NCI-H2227 treated with DMSO at 0.1 percent for 48 hours (cell line): Measurements from ENCODE around the gene TRAF4.

Experiments
- DNase-seq: peaks from one replicate; lab custom pipeline; 2025; lab: John Stamatoyannopoulos, UW

The TRAF4 gene

DNA sequence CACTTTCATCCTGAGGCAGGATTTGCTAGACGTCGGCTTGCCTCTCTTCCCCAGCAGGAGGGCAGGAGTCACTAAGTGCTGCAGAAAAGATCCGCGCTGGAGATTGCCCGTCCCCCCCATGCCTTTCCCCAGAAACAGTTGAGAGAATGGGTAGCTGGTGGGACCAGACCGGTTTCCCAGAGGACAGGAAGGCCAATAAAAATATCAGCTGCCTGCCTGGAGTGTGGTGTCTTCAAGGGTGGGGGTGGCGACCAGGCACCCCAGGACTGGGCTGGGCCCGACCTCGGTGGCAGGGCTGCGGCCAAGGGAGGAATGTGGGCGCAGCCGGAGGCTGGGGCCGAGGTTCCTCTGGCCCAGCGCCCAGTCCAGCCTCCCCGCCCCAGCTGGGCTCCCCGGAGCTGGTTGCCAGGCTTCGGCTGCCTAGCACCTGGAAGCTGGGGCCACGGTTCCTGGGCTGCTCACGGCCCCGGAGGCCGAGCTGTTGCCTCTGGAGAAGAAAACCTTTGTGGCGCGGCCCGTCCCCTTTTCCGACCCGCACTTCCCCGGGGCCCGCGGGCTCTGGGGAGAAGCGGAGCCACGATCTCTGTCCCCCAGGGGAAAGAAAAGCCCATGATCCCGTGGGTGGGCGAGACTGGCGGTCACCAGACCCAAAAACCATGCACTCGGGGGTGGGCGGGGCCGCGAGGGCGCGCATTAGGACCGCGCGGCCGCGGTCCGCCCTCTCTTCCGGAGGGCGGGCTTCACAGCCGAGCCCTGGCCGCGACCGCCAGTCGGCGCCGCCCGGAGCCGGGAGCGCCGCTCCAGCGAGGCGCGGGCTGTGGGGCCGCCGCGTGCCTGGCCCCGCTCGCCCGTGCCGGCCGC is at the start of gene TRAF4:
TRAF4 (plus strand) TSS at position 769 of the 861 bp plus-strand sequence. CDS start 102 bp downstream, outside the sequence.
- peak; percentile 79 for DNase-seq

DNA sequence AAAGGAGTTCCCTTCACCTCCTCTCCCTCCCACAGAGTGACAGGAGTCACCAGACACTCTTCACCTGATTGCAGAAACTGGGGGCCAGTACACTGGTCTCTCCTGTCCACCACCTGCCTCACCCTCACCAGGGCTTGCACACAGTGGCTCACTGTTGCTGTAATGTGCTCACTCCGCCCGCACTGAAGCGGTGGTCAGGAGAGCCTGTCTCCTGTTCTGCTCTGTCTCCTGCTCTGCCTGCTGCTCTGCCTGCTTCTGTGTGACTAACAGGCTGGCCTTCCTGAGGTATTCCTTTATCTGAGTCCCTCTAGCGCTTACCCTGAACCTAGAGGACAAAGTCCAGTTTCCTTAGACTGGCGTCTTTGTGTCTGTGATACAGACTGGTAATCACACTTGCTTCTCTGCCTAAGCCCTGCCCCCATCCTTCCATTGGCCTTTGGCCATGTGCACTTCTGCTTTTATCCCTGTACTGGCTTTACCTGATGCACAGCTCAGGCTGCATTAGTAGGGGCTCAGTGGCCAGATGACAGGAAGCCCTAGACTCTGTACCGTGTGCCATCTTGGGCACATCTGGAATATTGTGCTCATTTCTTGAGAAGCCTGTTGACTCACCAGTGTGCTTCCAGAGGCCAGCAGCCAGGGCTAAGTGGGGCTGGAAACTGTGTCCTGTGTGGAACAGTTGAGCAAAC is 45.4 kb upstream of the TRAF4 start:
- DNase-seq, result no peak

- no peak for DNase-seq
Observed at GRCh38 chr17:28700278-28700677, 43.5 kb upstream of the TRAF4 start.

DNA sequence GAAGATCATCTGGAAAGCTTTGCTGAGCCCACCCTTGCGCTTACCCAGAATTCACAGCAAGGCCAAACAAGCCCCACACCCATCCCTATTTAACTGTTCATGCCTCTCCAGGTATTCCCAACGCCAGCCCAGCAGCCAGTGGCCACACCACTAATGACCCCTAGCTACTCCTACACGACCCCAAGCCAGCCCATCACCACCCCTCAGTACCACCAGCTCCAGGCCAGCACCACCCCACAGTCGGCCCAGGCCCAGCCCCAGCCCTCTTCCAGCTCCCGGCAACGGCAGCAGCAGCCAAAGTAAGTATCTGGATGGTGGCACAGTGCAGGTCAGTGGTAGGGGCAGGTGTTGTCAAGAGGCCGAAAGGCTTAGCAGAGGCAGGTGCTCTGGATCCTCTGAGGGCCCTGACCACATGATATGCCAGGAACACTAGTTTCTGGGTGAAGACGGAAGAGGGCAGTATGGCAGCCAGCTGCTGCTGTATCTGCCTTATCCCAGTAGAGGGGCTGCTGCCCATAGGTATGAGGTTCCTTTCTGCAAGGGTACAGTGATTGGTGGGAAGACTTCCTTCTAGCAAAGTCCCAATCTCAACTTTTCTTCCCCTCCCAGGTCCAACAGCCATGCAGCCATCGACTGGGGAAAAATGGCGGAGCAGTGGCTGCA is 42.9 kb upstream of the TRAF4 start:
- no peak for DNase-seq

DNA sequence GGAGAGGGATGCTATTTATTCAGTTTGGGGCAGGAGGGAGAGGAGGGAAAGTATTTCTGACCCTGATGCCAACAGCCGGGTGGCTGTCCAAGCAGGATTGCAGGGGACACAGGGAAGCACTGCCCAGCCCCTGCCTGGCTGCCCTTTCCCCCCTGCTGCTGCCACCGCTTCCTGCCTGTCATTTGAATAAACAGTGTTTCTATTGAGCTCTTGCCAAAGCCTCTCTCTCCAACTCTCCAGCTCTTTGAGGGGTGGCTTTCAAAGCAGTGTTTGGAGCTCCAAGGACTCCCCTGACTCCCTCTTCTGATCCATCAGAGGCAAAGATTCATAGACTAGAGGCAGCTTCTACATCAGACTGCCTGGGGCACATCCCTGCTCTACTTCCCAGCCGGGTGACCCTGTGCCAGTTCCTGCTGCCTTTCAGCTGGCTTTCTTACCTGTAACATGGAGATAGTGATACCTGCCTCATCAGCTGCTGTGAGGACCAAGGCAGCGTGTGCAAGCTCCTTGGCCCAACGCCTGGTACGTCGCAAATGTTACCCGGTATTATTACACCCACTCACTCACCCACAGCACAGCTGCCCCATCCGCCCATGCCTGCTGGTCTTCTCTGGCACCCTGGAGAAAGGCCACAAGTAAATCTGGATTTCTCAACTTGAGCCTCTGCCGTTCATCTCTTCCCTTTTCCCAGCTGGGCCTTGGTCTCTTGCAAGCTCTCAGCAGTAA is 41.6 kb upstream of the TRAF4 start:
- no peak for DNase-seq

DNA sequence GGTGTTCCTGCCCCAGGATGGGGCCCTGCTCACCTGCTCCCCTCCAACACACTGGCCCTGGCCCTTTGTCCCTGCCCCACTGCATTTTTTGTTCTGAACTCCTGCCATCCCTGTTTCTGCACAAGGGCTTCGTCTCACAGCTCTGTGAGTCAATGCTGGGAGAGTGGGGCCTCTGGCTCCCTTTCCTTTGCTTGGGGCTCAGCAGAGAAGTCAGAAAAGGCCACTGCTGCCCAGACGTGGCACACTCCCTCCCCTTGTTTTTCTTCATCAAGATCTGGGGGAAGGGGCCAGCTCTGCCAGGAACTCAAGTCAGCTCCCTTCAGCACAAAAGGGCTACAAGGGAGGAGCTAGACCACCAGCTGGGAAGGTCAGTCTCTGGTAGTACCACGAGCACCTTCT is 41.1 kb upstream of the TRAF4 start:
- no peak for DNase-seq

GRCh38 chr17:28703552-28704218 is 40.1 kb upstream of the TRAF4 start:
- no peak for DNase-seq

GRCh38 chr17:28704219-28704858 is 39.5 kb upstream of the TRAF4 start:
- no peak for DNase-seq

DNA sequence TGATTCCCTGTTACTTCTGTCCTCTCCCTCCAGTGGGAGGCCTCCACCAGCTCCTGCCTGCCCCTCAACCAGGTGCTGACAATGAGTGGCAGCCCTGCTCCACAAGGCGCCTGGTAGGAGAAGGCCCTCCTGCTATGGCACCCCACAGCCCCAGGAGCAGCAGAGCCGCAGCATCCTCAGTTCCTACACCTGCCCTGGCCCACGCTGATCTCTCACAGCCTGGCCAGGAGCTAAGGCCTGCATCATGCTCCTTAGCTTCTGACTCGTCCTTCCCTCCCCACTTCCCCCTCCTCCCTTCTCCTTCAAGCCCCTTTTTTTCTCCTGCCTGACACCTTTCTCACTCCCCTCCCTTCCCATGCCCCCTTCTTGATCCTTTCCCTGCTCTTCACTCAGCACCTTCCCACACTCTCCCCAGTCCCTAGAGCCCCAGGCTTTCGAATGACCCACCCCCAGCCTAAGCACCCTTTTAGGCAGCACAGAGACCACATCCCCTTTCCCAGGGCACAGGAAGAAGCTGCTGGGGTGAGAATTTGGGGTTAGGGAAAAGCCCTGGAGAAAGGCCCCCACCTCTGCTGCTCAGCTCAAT is 38.6 kb upstream of the TRAF4 start:
- no peak for DNase-seq

- DNase-seq, result no peak
Observed at GRCh38 chr17:28705728-28706334, 38.0 kb upstream of the TRAF4 start.

GRCh38 chr17:28706471-28707338 is 37.1 kb upstream of the TRAF4 start:
- DNase-seq, result no peak

DNA sequence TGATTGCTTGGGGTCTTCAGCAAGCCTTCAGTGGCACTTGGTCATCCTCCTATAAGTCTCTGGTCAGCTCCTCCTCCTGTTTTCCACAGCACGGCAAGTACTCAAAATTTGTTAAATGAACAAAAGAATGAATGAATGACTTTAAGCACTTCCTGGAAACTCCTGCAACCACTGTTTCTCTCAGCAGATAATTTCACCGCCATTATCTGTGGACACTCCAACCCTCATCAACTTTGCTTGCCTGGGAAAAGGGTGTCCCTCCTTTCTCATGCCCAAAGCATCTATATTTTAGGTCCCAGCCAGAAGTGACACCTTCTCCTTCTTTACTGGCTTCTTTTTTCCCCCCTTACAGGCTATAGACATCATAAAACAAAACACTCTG is 36.5 kb upstream of the TRAF4 start:
- DNase-seq, result no peak

GRCh38 chr17:28710861-28711722 is 32.7 kb upstream of the TRAF4 start:
- peak; percentile 79 for DNase-seq

DNA sequence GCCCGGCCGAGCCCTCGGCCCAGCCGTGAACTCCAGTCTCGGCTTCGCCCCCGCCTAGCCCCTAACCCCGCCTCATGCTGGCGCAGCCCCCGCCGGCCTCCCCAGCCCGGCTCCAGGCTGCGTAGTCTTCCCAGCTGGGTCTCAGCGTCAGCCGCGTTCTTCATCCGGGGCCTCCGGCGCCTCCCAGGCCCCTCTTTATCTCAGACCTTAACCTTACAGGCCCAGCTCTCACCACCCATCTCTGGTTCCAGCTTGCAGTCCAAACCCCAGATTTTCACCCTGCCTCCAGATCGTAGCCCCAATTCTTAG is 32.1 kb upstream of the TRAF4 start, which contains the start of gene PROCA1:
PROCA1 (minus strand) TSS at position 166 of the 309 bp plus-strand sequence. CDS start 228 bp downstream, outside the sequence.
- DNase-seq, result no peak

GRCh38 chr17:28712032-28712704 is 31.6 kb upstream of the TRAF4 start:
- no peak for DNase-seq

DNA sequence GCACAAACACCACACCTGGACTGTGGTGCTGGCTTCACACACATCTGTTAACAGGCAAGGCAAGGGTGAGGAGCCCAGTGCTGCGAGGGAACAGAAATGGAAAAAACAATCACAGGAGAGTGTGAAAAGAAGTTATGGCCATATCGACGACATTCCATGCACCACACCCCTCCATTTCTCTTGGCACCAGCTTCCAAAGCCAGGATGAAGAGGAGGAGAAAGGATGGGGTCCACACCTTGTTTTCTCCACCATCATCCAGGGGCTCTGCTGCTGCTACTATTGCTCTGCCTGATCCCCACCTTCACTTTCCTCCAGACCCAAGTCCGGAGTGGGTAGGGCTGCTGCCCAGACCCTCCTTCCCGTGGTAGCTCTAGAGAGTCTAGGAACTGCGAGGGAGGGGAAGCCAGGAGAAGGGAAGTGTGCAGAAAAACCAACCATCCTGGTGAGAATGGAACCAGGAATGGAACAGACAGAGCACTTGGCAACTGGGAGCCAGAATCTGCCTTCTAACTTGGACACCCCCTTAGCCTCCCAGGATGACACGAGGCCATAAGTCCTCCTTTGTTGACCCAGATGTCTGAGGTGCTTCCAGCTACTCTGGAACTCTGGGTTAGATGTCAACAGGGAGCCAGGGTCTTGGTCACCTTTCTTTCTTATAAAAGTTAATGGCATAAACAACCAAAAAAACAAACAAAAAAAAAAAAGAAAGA is 31.0 kb upstream of the TRAF4 start:
- DNase-seq, result no peak

GRCh38 chr17:28714281-28714680 is 29.5 kb upstream of the TRAF4 start:
- DNase-seq, result no peak
